ENCODE data around the gene ACTL6B. TPM values are rescaled to one million over a fixed set of nuclear protein-coding genes. Genes with fewer than 3 reads are reported as not detected.

ACTL6B gene
- total RNA-seq, 1 experiment from 2014 or later: not detected

- Histone ChIP-seq H3K9ac (ENCODE audit: low read length) (no peak overlapping the region), H3K36me3 (ENCODE audit: low read depth, low read length) (peaks cover 9% of the 10 kb centered on the region), H3K4me3 (ENCODE audit: low read length) (no peak overlapping the region), H3K27me3 (ENCODE audit: low read length) (no peaks in the 10 kb centered on the region), H3K27ac (ENCODE audit: low read length) (no peak overlapping the region), H3K9me2 (replicated peaks; ENCODE audit: low read length) (no peaks in the 10 kb centered on the region), H3K9me3 (ENCODE audit: low read length) (no peaks in the 10 kb centered on the region), H3K79me2 (ENCODE audit: low read length) (peaks cover 35% of the 10 kb centered on the region), H4K20me1 (ENCODE audit: low read length) (peaks cover 5% of the 10 kb centered on the region), H3K4me2 (ENCODE audit: low read length) (no peak overlapping the region), H3K4me1 (ENCODE audit: insufficient read depth, low read length) (peaks cover 1% of the 10 kb centered on the region), H3F3A (ENCODE audit: low read length, unreplicated experiment) (no peaks in the 10 kb centered on the region), H2AFZ (ENCODE audit: low read length) (no peak overlapping the region)
- no TSS peak for BruUV-seq (replicated peaks)
- ChIA-PET POLR2A (ENCODE audit: unreplicated experiment) (no interaction called here), CTCF (no interaction called here)
- TF ChIP-seq EZH2phosphoT487 (IDR thresholded peaks at IDR 0.05; ENCODE audit: borderline replicate concordance, low read length): no peak
- no peak for TF ChIP-seq EZH2 (IDR thresholded peaks at IDR 0.05; ENCODE audit: low read length, unreplicated experiment)
- no peak for TF ChIP-seq CTCF (conservative IDR thresholded peaks at IDR 0.05; ENCODE audit: low read depth, low read length)
- DNase-seq (no peak), ATAC-seq (no peak)
- intact Hi-C loops (cut with micrococcal nuclease): no loop called here
Measured at GRCh38 chr7:100686822-100687211, 30.6 kb upstream of the ACTL6B start.

- H4K20me1 ChIP-seq (ENCODE audit: low read length): peaks cover 5% of the 10 kb centered on the region
- BruUV-seq (replicated peaks): no TSS peak
- no peak for DNase-seq
Measured at GRCh38 chr7:100686201-100686821, 30.1 kb upstream of the ACTL6B start.

More at GRCh38 chr7:100686201-100686821, 30.1 kb upstream of the ACTL6B start:
- no peak overlapping the region for H3K9ac ChIP-seq (ENCODE audit: low read length)
- peaks cover 14% of the 10 kb centered on the region for H3K36me3 ChIP-seq (ENCODE audit: low read depth, low read length)
- no peak for ATAC-seq
- no peak overlapping the region for H3K27ac ChIP-seq (ENCODE audit: low read length)
- H3K4me1 ChIP-seq (ENCODE audit: insufficient read depth, low read length): no peaks in the 10 kb centered on the region; the same call in 1 of the 2 replicates
- POLR2A ChIA-PET (ENCODE audit: unreplicated experiment): no interaction called here
- no peaks in the 10 kb centered on the region for H3K27me3 ChIP-seq (ENCODE audit: low read length)
- no peak overlapping the region for H2AFZ ChIP-seq (ENCODE audit: low read length)
- H3K4me3 ChIP-seq (ENCODE audit: low read length): no peak overlapping the region
- intact Hi-C loops (cut with micrococcal nuclease): no loop called here
- TF ChIP-seq EZH2 (IDR thresholded peaks at IDR 0.05; ENCODE audit: low read length, unreplicated experiment): no peak
- TF ChIP-seq EZH2phosphoT487 (IDR thresholded peaks at IDR 0.05; ENCODE audit: borderline replicate concordance, low read length): no peak
- no peak for TF ChIP-seq CTCF (conservative IDR thresholded peaks at IDR 0.05; ENCODE audit: low read depth, low read length)
- H3K79me2 ChIP-seq (ENCODE audit: low read length): peaks cover 30% of the 10 kb centered on the region
- CTCF ChIA-PET: no interaction called here
- H3K9me3 ChIP-seq (ENCODE audit: low read length): no peaks in the 10 kb centered on the region
- no peaks in the 10 kb centered on the region for H3K9me2 ChIP-seq (replicated peaks; ENCODE audit: low read length)
- H3K4me2 ChIP-seq (ENCODE audit: low read length): no peak overlapping the region
- H3F3A ChIP-seq (ENCODE audit: low read length, unreplicated experiment): no peaks in the 10 kb centered on the region

All from PC-3 (cell line).